Keratinocyte (primary cell): Measurements from ENCODE around the gene NRXN2.

Source experiments
- EZH2 ChIP-seq: IDR thresholded peaks from one replicate; pipeline ENCODE4 v1.6.1; 2012; ENCODE audit warnings: inconsistent platforms, mild to moderate bottlenecking, low read length, moderate library complexity
- TF ChIP-seq, protein P1 (sequence below), 3 experiments: IDR thresholded peaks in 1 of 3; conservative IDR thresholded peaks in 1 of 3; optimal IDR thresholded peaks in 1 of 3; 2 replicates in 2 of 3; 3 replicates in 1 of 3; pipeline versions ENCODE3 to v1.5.1; 2011; ENCODE audit warnings: low read length in 3 of 3, mild to moderate bottlenecking in 3 of 3, moderate library complexity in 2 of 3, control low read depth in 1 of 3, inconsistent platforms in 1 of 3; ENCODE audit not compliant: insufficient read depth in 2 of 3; ENCODE audit errors: extremely low read depth in 1 of 3

DNA sequence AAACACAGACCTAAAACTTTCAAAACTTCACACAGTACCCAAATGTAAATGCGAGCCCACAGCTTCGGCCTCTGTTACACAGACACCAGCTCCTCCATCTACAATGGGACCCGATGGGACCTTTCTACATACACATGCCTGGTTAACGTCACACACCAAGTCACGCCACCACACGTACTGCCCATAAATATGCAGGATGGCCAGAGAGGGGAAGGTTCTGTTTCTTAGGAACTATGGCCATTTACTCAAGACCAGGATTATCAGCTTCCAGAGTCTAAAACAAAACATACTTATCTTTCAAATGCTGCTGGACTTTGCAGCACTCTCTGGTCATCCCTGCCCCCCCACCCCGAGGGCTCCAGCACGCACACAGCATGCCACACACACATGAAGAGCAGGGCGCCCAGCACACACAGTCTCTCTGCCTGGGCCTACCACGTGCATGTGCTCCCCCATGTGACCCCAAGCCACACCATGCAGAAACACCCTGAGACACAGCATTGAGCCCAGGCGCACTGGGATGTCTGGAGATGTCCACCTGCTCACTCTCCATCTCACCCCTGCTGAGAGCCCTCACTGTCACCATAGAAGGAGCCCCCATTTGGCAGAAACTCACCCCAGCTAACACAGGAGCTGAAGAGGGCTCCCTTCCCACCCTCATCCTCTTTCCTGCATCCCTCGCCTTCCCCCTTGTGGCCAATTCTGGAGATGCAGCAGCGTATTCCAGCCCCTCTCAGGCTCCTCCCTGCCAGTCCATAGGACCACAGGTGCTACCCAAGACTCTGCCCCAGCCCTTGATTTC, 70.2 kb downstream of the NRXN2 start:
- TF ChIP-seq, protein P1, sequence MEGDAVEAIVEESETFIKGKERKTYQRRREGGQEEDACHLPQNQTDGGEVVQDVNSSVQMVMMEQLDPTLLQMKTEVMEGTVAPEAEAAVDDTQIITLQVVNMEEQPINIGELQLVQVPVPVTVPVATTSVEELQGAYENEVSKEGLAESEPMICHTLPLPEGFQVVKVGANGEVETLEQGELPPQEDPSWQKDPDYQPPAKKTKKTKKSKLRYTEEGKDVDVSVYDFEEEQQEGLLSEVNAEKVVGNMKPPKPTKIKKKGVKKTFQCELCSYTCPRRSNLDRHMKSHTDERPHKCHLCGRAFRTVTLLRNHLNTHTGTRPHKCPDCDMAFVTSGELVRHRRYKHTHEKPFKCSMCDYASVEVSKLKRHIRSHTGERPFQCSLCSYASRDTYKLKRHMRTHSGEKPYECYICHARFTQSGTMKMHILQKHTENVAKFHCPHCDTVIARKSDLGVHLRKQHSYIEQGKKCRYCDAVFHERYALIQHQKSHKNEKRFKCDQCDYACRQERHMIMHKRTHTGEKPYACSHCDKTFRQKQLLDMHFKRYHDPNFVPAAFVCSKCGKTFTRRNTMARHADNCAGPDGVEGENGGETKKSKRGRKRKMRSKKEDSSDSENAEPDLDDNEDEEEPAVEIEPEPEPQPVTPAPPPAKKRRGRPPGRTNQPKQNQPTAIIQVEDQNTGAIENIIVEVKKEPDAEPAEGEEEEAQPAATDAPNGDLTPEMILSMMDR (optimal IDR thresholded peaks at IDR 0.05 in 1 of 3, IDR thresholded peaks at IDR 0.05 in 1 of 3, conservative IDR thresholded peaks at IDR 0.05 in 1 of 3; ENCODE audit: extremely low read depth in 1 of 3, insufficient read depth in 2 of 3, low read length in 3 of 3): peak; percentile 93 to 96 (median 95)
- TF ChIP-seq EZH2: no peak
